Metanephros (tissue), 1 donor: ENCODE measurements around the gene CCDC80. TPM values are rescaled to one million over a fixed set of nuclear protein-coding genes. Genes with fewer than 3 reads are reported as not detected.

Experiments used
- total RNA-seq: library from RNA; depleted of rRNA; stranded (reverse); fragments of >200 nt; gene quantifications from one replicate; pipeline ENCODE4 v1.2.3, GENCODE V29; 2014

CCDC80 gene
- 44.0 TPM for total RNA-seq

GRCh38 chr3:112640930-112641801, at the start of gene CCDC80:
CCDC80 (minus strand) TSS chr3:112641143; CDS start chr3:112639905, 1,238 bp downstream.

GRCh38 chr3:112561734-112562529, 79.0 kb downstream of the CCDC80 start, which contains the start of the genes ATG3 and SLC35A5:
ATG3 (minus strand) TSS chr3:112561962; CDS start chr3:112561528, 434 bp downstream.
SLC35A5 (plus strand) TSS chr3:112562045; CDS start chr3:112563404, 1,359 bp downstream.

Other genes starting within 250 kb of the CCDC80 start
- gene BTLA, start 141.7 kb downstream of the CCDC80 start, total RNA-seq, result 0.23 TPM
- gene ATG3, start 79.2 kb downstream of the CCDC80 start, total RNA-seq, result 34.7 TPM
- 43.9 TPM for gene SLC35A5, start 79.1 kb downstream of the CCDC80 start, total RNA-seq
- not detected for gene CD200R1L, start 205.7 kb upstream of the CCDC80 start, total RNA-seq